K562 (cell line): ENCODE measurements around the gene CPHXL2. TPM values are rescaled to one million over a fixed set of nuclear protein-coding genes. Genes with fewer than 3 reads are reported as not detected.
A peak's percentile ranks its signal among the peaks of the same experiment; 100 is the strongest.

Experiments
- CCNT2 ChIP-seq: IDR thresholded peaks from 2 replicates; pipeline ENCODE4 v1.6.1; 2011; ENCODE audit warnings: borderline replicate concordance, low read depth, mild to moderate bottlenecking, moderate library complexity, mixed read lengths, low read length; ENCODE audit not compliant: insufficient read length; ENCODE audit errors: extremely low read depth
- CEBPB ChIP-seq: fragments of 450-650 bp; IDR thresholded peaks from 2 replicates; pipeline ENCODE4 v1.6.1; 2016; ENCODE audit warnings: missing genetic modification characterization, missing compliant biosample characterization
- CHD7 ChIP-seq: fragments of 200-600 bp; sonication (generic); IDR thresholded peaks from one replicate; pipeline ENCODE4 v1.6.1; 2012; ENCODE audit warnings: mild to moderate bottlenecking, low read depth, low read length, inconsistent platforms
- MEIS2 ChIP-seq: fragments of 450-650 bp; IDR thresholded peaks from 2 replicates; pipeline ENCODE4 v1.6.1; 2014; ENCODE audit warnings: mild to moderate bottlenecking; ENCODE audit not compliant: partially characterized antibody
- PML ChIP-seq: IDR thresholded peaks from 2 replicates; pipeline ENCODE4 v1.6.1; 2012; ENCODE audit warnings: low read length, inconsistent platforms
- RBM14 ChIP-seq: fragments of 200-400 bp; formaldehyde crosslinking; IDR thresholded peaks from 2 replicates; pipeline ENCODE4 v1.6.1; 2018; ENCODE audit warnings: low read depth, mild to moderate bottlenecking, low read length, moderate library complexity, borderline replicate concordance; ENCODE audit not compliant: insufficient read depth
- RNF219 ChIP-seq: fragments of 250-450 bp; sonication (Bioruptor Pico); IDR thresholded peaks from 2 replicates; pipeline ENCODE4 v1.5.0; 2022; ENCODE audit warnings: mild to moderate bottlenecking
- VEZF1 ChIP-seq: fragments of 200-800 bp; sonication (Bioruptor generic); IDR thresholded peaks from 2 replicates; pipeline ENCODE4 v1.6.1; 2017; ENCODE audit warnings: missing genetic modification characterization, missing compliant biosample characterization
- ZBTB1 ChIP-seq: sonication (generic); formaldehyde crosslinking; IDR thresholded peaks from 2 replicates; pipeline ENCODE4 v1.8.1; 2023; ENCODE audit warnings: missing genetic modification reagents, low read depth, mild to moderate bottlenecking, borderline replicate concordance
- ZNF23 ChIP-seq: fragments of 250-450 bp; sonication (Bioruptor Pico); IDR thresholded peaks from 2 replicates; pipeline ENCODE4 v1.4.0; 2020; ENCODE audit warnings: mild to moderate bottlenecking
- ZNF436 ChIP-seq: fragments of 250-450, 450-650 bp; sonication (Bioruptor Pico); formaldehyde crosslinking; IDR thresholded peaks from 2 replicates; pipeline ENCODE4 v1.7.0; 2020; ENCODE audit warnings: mild to moderate bottlenecking
- polyA plus RNA-seq, 8 experiments: library from polyadenylated mRNA; depleted of rRNA in 4 of 8; stranded (reverse) in 5 of 8; unstranded in 3 of 8; fragments of >200 nt; fragmentation: Nextera tagmentation in 2 of 8; fragmentation: Illumina TruSeq in 1 of 8; extraction: Ambion mirVana in 2 of 8; extraction: Trizol in 1 of 8; gene quantifications; 2 replicates each; pipeline versions ENCODE4 v1.2.1 to v1.2.3, GENCODE V29; 2011 to 2014; ENCODE audit warnings: inconsistent platforms in 1 of 8, missing spikeins in 1 of 8
- total RNA-seq, 7 experiments: library from RNA; depleted of rRNA in 6 of 7; stranded (reverse); fragments of >200 nt in 6 of 7; fragmentation: Illumina TruSeq in 2 of 7; extraction: Trizol in 2 of 7; gene quantifications; 2 replicates each; pipeline versions ENCODE4 v1.2.1 to v1.2.3, GENCODE V29; 2011 to 2021; ENCODE audit warnings: low replicate concordance in 1 of 7

Gene CPHXL2
- total and polyA plus RNA-seq, 9 of the 15 experiments (the other 6 are each of a cell fraction or from before 2014, with no cell fraction given) = not detected

GRCh38 chr16:75702242-75702641, 25.4 kb upstream of the CPHXL2 start (continued):
- TF ChIP-seq CHD7 (no peak), ZNF436 (CRISPR knock-in tag) (no peak), PML (peak; percentile 46; the same call in 1 of the 2 replicates), RBM14 (no peak), CCNT2 (no peak), VEZF1 (no peak), MEIS2 (no peak), ZNF23 (CRISPR knock-in tag) (no peak), CEBPB (tag) (peak; percentile 62), ZBTB1 (CRISPR knock-in tag) (no peak), RNF219 (CRISPR knock-in tag) (no peak)
